ENCODE results near the gene PRDX1.
"Not testable (repeated sequence)": the region's sequence is repeated elsewhere in the genome, so short reads cannot be mapped to it uniquely, and the experiment has no call there.

Gene PRDX1

DNA sequence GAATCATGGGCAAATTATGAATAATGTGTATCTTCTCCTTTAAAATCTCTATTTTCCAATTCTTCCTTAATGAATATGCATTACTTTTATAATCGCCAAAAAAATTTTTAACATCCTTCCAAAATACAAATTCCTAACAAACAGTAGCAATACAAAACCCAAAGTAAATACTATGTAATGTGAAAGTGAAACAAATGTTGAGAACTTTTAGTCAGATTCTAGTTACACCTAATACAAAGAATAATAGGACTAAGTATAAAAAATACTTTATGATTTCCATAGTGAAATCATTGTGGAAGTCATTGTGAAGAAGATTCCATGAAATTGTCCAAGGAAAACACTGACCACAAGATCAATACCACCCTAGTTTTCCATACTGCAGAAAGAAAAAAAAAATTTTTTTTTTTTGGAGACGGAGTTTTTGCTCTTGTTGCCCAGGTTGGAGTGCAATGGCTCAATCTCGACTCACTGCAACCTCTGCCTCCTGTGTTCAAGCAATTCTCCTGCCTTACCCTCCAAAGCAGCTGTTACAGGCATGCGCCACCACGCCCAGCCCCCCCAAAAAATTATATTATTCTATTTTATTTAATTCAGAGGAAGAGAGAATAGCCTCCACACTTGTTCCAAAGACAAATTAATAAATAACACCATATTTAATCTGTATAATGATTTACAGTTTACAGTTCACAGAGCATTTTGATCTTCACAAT is 42.5 kb downstream of the PRDX1 start:
- TF ChIP-seq CTCF (IDR thresholded peaks at IDR 0.05; ENCODE audit: insufficient read depth, low read depth, low read length, missing control alignments), result no peak
- H3K4me3 ChIP-seq (ENCODE audit: low read depth, low read length), result no peak overlapping the region
- DNase-seq (ENCODE audit: low read depth), result no peak

GRCh38 chr1:45478121-45478814 is 43.4 kb downstream of the PRDX1 start:
- no peak overlapping the region for H3K4me3 ChIP-seq (ENCODE audit: low read depth, low read length)
- TF ChIP-seq CTCF (IDR thresholded peaks at IDR 0.05; ENCODE audit: insufficient read depth, low read depth, low read length, missing control alignments), result no peak
- no peak for DNase-seq (ENCODE audit: low read depth)

DNA sequence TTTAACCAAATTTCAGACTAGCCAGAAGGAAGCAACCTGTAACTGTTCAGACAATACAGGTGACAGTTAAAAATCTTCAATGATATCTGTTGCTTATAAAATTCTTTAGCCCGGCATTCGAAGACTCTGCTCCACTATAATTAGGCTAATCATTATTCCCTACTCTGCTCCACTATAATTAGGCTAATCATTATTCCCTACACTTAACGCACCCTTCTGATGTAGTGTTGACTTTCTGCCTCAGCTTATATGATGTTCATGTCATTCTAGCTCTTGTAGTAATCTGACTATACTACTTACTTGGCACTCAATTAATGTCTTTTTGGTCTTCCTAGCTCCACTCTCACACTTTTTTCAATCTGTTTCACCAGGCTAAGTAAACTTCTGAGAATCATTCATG is 44.0 kb downstream of the PRDX1 start:
- no peak for DNase-seq (ENCODE audit: low read depth)
- no peak overlapping the region for H3K4me3 ChIP-seq (ENCODE audit: low read depth, low read length)
- no peak for TF ChIP-seq CTCF (IDR thresholded peaks at IDR 0.05; ENCODE audit: insufficient read depth, low read depth, low read length, missing control alignments)

DNA sequence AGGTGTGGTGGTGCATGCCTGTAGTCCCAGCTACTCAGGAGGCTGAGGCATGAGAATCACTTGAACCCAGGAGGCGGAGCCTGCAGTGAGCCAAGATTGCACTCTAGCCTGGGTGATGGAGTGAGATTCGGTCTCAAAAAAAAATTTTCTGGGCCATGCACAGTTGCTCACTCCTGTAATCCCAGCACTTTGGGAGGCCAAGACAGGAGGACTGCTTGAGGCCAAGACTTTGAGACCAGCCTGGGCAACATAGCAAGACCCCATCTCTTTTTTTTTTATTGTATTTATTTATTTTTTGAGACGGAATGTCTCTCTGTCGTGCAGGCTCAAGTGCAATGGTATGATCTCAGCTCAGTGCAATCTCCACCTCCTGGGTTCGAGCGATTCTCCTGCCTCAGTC is 47.5 kb downstream of the PRDX1 start:
- H3K4me3 ChIP-seq (ENCODE audit: low read depth, low read length); DNase-seq (ENCODE audit: low read depth): not testable (repeated sequence)

- no peak for TF ChIP-seq CTCF (IDR thresholded peaks at IDR 0.05; ENCODE audit: insufficient read depth, low read depth, low read length, missing control alignments)
- peak; percentile 46 for DNase-seq (ENCODE audit: low read depth)
- no peak overlapping the region for H3K4me3 ChIP-seq (ENCODE audit: low read depth, low read length)
Observed at GRCh38 chr1:45473302-45473701, 48.4 kb downstream of the PRDX1 start.

DNA sequence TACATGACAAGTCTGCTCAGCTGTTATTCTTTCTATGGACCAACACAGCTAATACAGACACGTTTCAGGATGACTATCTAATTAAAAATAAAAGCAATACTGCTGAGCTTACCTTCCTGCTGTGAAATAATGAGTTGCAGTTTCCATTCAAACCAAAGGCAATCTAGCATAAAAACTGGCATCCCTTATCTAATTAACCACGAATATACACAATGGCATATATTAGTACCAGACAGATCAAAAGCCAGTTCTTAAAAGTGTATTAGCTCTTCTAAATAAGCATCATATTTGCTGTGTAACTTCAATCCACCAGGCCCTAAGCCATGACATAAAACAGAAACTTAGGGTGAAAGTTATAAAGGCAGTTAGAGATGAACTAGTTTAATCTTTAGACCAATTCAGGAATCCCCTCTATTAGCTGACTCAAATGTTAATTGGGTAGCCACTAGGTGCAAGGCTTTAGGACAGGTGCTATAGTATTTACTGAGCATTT is 51.3 kb downstream of the PRDX1 start:
- peak; percentile 61 for DNase-seq (ENCODE audit: low read depth)
- H3K4me3 ChIP-seq (ENCODE audit: low read depth, low read length), result no peak overlapping the region
- TF ChIP-seq CTCF (IDR thresholded peaks at IDR 0.05; ENCODE audit: insufficient read depth, low read depth, low read length, missing control alignments), result no peak

GRCh38 chr1:45467353-45467752 is 54.3 kb downstream of the PRDX1 start:
- peak; percentile 70 for DNase-seq (ENCODE audit: low read depth)
- H3K4me3 ChIP-seq (ENCODE audit: low read depth, low read length), result not testable (repeated sequence)

- no peak for TF ChIP-seq CTCF (IDR thresholded peaks at IDR 0.05; ENCODE audit: insufficient read depth, low read depth, low read length, missing control alignments)
- no peak for DNase-seq (ENCODE audit: low read depth)
- H3K4me3 ChIP-seq (ENCODE audit: low read depth, low read length), result no peak overlapping the region
Observed at GRCh38 chr1:45465277-45465676, 56.4 kb downstream of the PRDX1 start.
